Esophagus squamous epithelium (tissue), 5 donors: Measurements from ENCODE around the gene EVA1B. TPM values are rescaled to one million over a fixed set of nuclear protein-coding genes. Genes with fewer than 3 reads are reported as not detected.

Experiments used
- DNase-seq: peaks from one replicate; lab custom pipeline; 2025; lab: John Stamatoyannopoulos, UW
- H3K27ac ChIP-seq, 4 donors: fragments of 200-600 bp; sonication (generic); one replicate each; pipeline ENCODE4 v1.5.1; 2016 to 2019; ENCODE audit warnings: mild to moderate bottlenecking in 1 of 4
- H3K27me3 ChIP-seq, 4 donors: fragments of 200-600 bp; sonication (generic); 1 replicate in 3 of 4; 2 replicates in 1 of 4; pipeline versions ENCODE4 v1.5.1 to v1.6.0; 2017 to 2021; ENCODE audit warnings: antibody characterized with exemption in 1 of 4
- H3K36me3 ChIP-seq, 3 donors: fragments of 200-600 bp; sonication (generic); one replicate each; pipeline ENCODE4 v1.5.1; 2016 to 2019
- H3K4me1 ChIP-seq, 3 donors: fragments of 200-600 bp; sonication (generic); one replicate each; pipeline ENCODE4 v1.5.1; 2017 to 2019
- H3K4me3 ChIP-seq, 4 donors: fragments of 200-600 bp; sonication (generic); 1 replicate in 3 of 4; 2 replicates in 1 of 4; pipeline ENCODE4 v1.5.1; 2016 to 2019; ENCODE audit warnings: mild to moderate bottlenecking in 2 of 4, moderate library complexity in 1 of 4
- H3K9me3 ChIP-seq, 3 donors: fragments of 200-600 bp; sonication (generic); one replicate each; pipeline ENCODE4 v1.5.1; 2016 to 2019
- POLR2A ChIP-seq, 4 donors: fragments of 450-650 bp; IDR thresholded peaks; one replicate each; pipeline ENCODE4 v1.6.1; 2017; ENCODE audit warnings: antibody characterized with exemption in 4 of 4, mild to moderate bottlenecking in 4 of 4, moderate library complexity in 3 of 4
- WGBS, 2 donors: methylation state at CpG; one replicate each; pipeline ENCODE4 v1.1.5; 2018; 5-methylcytosine and 5-hydroxymethylcytosine counted together
- intact Hi-C: fragments of 100-400 bp; cut with DNase I; formaldehyde crosslinking; loops from one replicate; pipeline ENCODE4 v1.15.0; 2022
- total RNA-seq, 4 donors: library from RNA; depleted of rRNA; stranded (reverse); fragments of >200 nt; gene quantifications; one replicate each; pipeline ENCODE4 v1.1.0, GENCODE V29; 2016
- TF ChIP-seq, protein P1 (sequence below), 6 experiments: fragments of 450-650 bp in 4 of 6; fragments of 200-600 bp in 2 of 6; sonication (generic) in 2 of 6; IDR thresholded peaks; one replicate each; pipeline ENCODE4 v1.5.1; 2016 to 2019; ENCODE audit warnings: antibody characterized with exemption in 6 of 6, mild to moderate bottlenecking in 4 of 6, moderate library complexity in 4 of 6
- donor health status: DM: yes; HTN: yes; CAD: no.

EVA1B gene, protein sequence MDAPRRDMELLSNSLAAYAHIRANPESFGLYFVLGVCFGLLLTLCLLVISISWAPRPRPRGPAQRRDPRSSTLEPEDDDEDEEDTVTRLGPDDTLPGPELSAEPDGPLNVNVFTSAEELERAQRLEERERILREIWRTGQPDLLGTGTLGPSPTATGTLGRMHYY
- total RNA-seq, result 10 to 100 TPM in 3 of 4 donors, 1 to 10 TPM in 1; 7.5 to 22.1 (median 12.8) TPM

GRCh38 chr1:36323636-36324352, at the start of gene EVA1B:
Gene EVA1B (minus strand): TSS chr1:36323645. CDS start chr1:36323037, 608 bp downstream.
- no peak for DNase-seq
- Histone ChIP-seq H3K9me3 (no peaks in the 10 kb centered on the region), H3K4me3 (peak within 1 kb of the TSS; percentile 45 to 85 (median 63)), H3K36me3 (no peaks in the 10 kb centered on the region), H3K4me1 (peaks cover 17 to 47% (median 26%) of the 10 kb centered on the region in 3 donors), H3K27me3 (peaks cover 0 to 7% (median 0%) of the 10 kb centered on the region in 4 donors), H3K27ac (peak within 1 kb of the TSS; percentile 77 to 93 (median 84))
- intact Hi-C loops, result no loop called here
- WGBS, 2 donors, result 0% methylated on average over 3 of the region's 36 CpGs; no CpG with 5 or more reads in 1 of the 2 donors
- peak in 1 of 4 donors; percentile 25 for TF ChIP-seq POLR2A (IDR thresholded peaks at IDR 0.05)
- TF ChIP-seq, protein P1, sequence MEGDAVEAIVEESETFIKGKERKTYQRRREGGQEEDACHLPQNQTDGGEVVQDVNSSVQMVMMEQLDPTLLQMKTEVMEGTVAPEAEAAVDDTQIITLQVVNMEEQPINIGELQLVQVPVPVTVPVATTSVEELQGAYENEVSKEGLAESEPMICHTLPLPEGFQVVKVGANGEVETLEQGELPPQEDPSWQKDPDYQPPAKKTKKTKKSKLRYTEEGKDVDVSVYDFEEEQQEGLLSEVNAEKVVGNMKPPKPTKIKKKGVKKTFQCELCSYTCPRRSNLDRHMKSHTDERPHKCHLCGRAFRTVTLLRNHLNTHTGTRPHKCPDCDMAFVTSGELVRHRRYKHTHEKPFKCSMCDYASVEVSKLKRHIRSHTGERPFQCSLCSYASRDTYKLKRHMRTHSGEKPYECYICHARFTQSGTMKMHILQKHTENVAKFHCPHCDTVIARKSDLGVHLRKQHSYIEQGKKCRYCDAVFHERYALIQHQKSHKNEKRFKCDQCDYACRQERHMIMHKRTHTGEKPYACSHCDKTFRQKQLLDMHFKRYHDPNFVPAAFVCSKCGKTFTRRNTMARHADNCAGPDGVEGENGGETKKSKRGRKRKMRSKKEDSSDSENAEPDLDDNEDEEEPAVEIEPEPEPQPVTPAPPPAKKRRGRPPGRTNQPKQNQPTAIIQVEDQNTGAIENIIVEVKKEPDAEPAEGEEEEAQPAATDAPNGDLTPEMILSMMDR (IDR thresholded peaks at IDR 0.05), result no peak

- Histone ChIP-seq H3K9me3 (no peaks in the 10 kb centered on the region), H3K27me3 (no peaks in the 10 kb centered on the region), H3K4me1 (peaks cover 32 to 79% (median 45%) of the 10 kb centered on the region in 3 donors), H3K27ac (peak overlapping the region; percentile 87 to 97 (median 88)), H3K36me3 (peaks cover 0 to 14% (median under 1%) of the 10 kb centered on the region in 3 donors), H3K4me3 (no peak overlapping the region)
- TF ChIP-seq POLR2A (IDR thresholded peaks at IDR 0.05), result no peak
- TF ChIP-seq, protein P1 (IDR thresholded peaks at IDR 0.05), result no peak
- DNase-seq, result no peak
- intact Hi-C loops, result no loop called here
- 82% methylated on average over 2 of the region's 3 CpGs; no CpG with 5 or more reads in 1 of the 2 donors for whole genome bisulfite sequencing, 2 donors
Observed at GRCh38 chr1:36372617-36373016, 49.2 kb upstream of the EVA1B start.

GRCh38 chr1:36369061-36369861, 45.8 kb upstream of the EVA1B start:
- no peak for TF ChIP-seq POLR2A (IDR thresholded peaks at IDR 0.05)
- TF ChIP-seq, protein P1 (IDR thresholded peaks at IDR 0.05), result peak; percentile 90 to 99 (median 94)
- WGBS, 2 donors, result 48 to 62% methylated on average over 5 of the region's 7 CpGs
- peaks cover 0 to 26% (median 7%) of the 10 kb centered on the region in 3 donors for H3K36me3 ChIP-seq
- H3K4me3 ChIP-seq, result no peak overlapping the region
- no peak for DNase-seq
- H3K9me3 ChIP-seq, result no peaks in the 10 kb centered on the region
- H3K27me3 ChIP-seq, result no peaks in the 10 kb centered on the region
- intact Hi-C loops, result no loop called here
- H3K4me1 ChIP-seq, result peaks cover 24 to 77% (median 45%) of the 10 kb centered on the region in 3 donors
- peak overlapping the region in 2 of 4 donors; percentile 29 to 31 for H3K27ac ChIP-seq

- no peaks in the 10 kb centered on the region for H3K27me3 ChIP-seq
- intact Hi-C loops, result no loop called here
- H3K9me3 ChIP-seq, result no peaks in the 10 kb centered on the region
- no peak overlapping the region for H3K27ac ChIP-seq
- peaks cover 9 to 63% (median 30%) of the 10 kb centered on the region in 3 donors for H3K4me1 ChIP-seq
- DNase-seq, result no peak
- 86 to 94% methylated on average over 1 to 4 of the region's 4 CpGs for WGBS, 2 donors
- no peak overlapping the region for H3K4me3 ChIP-seq
- TF ChIP-seq, protein P1 (IDR thresholded peaks at IDR 0.05), result no peak
- TF ChIP-seq POLR2A (IDR thresholded peaks at IDR 0.05), result no peak
- H3K36me3 ChIP-seq, result peaks cover 0 to 38% (median 7%) of the 10 kb centered on the region in 3 donors
Observed at GRCh38 chr1:36367798-36368197, 44.4 kb upstream of the EVA1B start.
